Immature natural killer cell (primary cell): ENCODE results near the gene PFDN1. TPM values are rescaled to one million over a fixed set of nuclear protein-coding genes. Genes with fewer than 3 reads are reported as not detected.

Experiments used
- DNase-seq, 3 donors: peaks; one replicate each; pipeline ENCODE4 v3.0.0; 2022; ENCODE audit warnings: mixed read lengths in 1 of 3
- H3K27ac Mint-ChIP-seq, 6 donors: one replicate each; pipeline ENCODE4 v1.8.0; 2020; ENCODE audit warnings: mixed read lengths in 6 of 6, mild to moderate bottlenecking in 5 of 6, inconsistent platforms in 4 of 6, moderate library complexity in 3 of 6
- H3K27me3 Mint-ChIP-seq, 3 donors: one replicate each; pipeline ENCODE4 v1.8.0; 2020 to 2021; ENCODE audit warnings: low read depth in 3 of 3, mild to moderate bottlenecking in 3 of 3, mixed read lengths in 3 of 3, moderate library complexity in 3 of 3, inconsistent platforms in 1 of 3
- H3K36me3 Mint-ChIP-seq, 3 donors: one replicate each; pipeline ENCODE4 v1.8.0; 2020; ENCODE audit warnings: mixed read lengths in 3 of 3, inconsistent platforms in 2 of 3, mild to moderate bottlenecking in 2 of 3
- H3K4me1 Mint-ChIP-seq, 2 donors: one replicate each; pipeline ENCODE4 v1.8.0; 2020; ENCODE audit warnings: inconsistent platforms in 2 of 2, mild to moderate bottlenecking in 2 of 2, mixed read lengths in 2 of 2, moderate library complexity in 1 of 2
- H3K4me3 Mint-ChIP-seq, 5 donors: one replicate each; pipeline ENCODE4 v1.8.0; 2020; ENCODE audit warnings: mild to moderate bottlenecking in 5 of 5, mixed read lengths in 5 of 5, inconsistent platforms in 3 of 5, moderate library complexity in 3 of 5
- H3K9me3 Mint-ChIP-seq, 6 donors: one replicate each; pipeline ENCODE4 v1.8.0; 2020; ENCODE audit warnings: mild to moderate bottlenecking in 6 of 6, mixed read lengths in 6 of 6, inconsistent platforms in 4 of 6, moderate library complexity in 3 of 6
- polyA plus RNA-seq, 3 donors: library from polyadenylated mRNA; unstranded; fragments of 300-500 nt; fragmentation: Illumina TruSeq; gene quantifications; one replicate each; pipeline ENCODE4 v1.2.3, GENCODE V29; 2021

The PFDN1 gene
- polyA plus RNA-seq, 3 donors from 2014 or later: 114 to 225 (median 150) TPM

GRCh38 chr5:140273401-140273877 is 29.5 kb downstream of the PFDN1 start:
- Mint-ChIP-seq H3K27me3 (peaks cover 0 to under 1% (median 0%) of the 10 kb centered on the region in 3 donors), H3K4me3 (no peak overlapping the region), H3K27ac (peak overlapping the region in 1 of 6 donors; percentile 34), H3K36me3 (peaks cover 7 to 27% (median 11%) of the 10 kb centered on the region in 3 donors), H3K9me3 (no peaks in the 10 kb centered on the region), H3K4me1 (peaks cover 9 to 15% of the 10 kb centered on the region in 2 donors)
- DNase-seq: no peak

- Mint-ChIP-seq H3K27me3 (peaks cover 0 to 2% (median 1%) of the 10 kb centered on the region in 3 donors), H3K4me1 (peaks cover 22 to 37% of the 10 kb centered on the region in 2 donors), H3K27ac (no peak overlapping the region), H3K9me3 (no peaks in the 10 kb centered on the region), H3K36me3 (peaks cover 0 to 11% (median 0%) of the 10 kb centered on the region in 3 donors), H3K4me3 (no peak overlapping the region)
- DNase-seq: no peak
These were observed 32.9 kb downstream of the PFDN1 start for GRCh38 chr5:140270008-140270407.

- Mint-ChIP-seq H3K27me3 (peaks cover 0 to 3% (median 1%) of the 10 kb centered on the region in 3 donors), H3K36me3 (peaks cover 0 to 7% (median 0%) of the 10 kb centered on the region in 3 donors), H3K4me1 (peaks cover 12 to 31% of the 10 kb centered on the region in 2 donors), H3K27ac (peak overlapping the region in 1 of 6 donors; percentile 20), H3K4me3 (no peak overlapping the region), H3K9me3 (no peaks in the 10 kb centered on the region)
- DNase-seq: no peak
These were observed 35.3 kb downstream of the PFDN1 start for GRCh38 chr5:140267559-140268018.

- Mint-ChIP-seq H3K27me3 (peaks cover 0 to 3% (median 1%) of the 10 kb centered on the region in 3 donors), H3K36me3 (peaks cover 0 to 7% (median 0%) of the 10 kb centered on the region in 3 donors), H3K4me1 (peaks cover 12 to 31% of the 10 kb centered on the region in 2 donors), H3K9me3 (no peaks in the 10 kb centered on the region), H3K4me3 (no peak overlapping the region), H3K27ac (peak overlapping the region in 2 of 6 donors; percentile 17 to 20)
- DNase-seq: no peak
These were observed 35.7 kb downstream of the PFDN1 start for GRCh38 chr5:140267201-140267540.

GRCh38 chr5:140266471-140267200 is 36.3 kb downstream of the PFDN1 start:
- DNase-seq: no peak
- Mint-ChIP-seq H3K9me3 (no peaks in the 10 kb centered on the region), H3K27ac (no peak overlapping the region), H3K4me1 (peaks cover 14 to 33% of the 10 kb centered on the region in 2 donors), H3K27me3 (peaks cover 0 to 3% (median 1%) of the 10 kb centered on the region in 3 donors), H3K4me3 (no peak overlapping the region), H3K36me3 (peaks cover 0 to 7% (median 0%) of the 10 kb centered on the region in 3 donors)

- Mint-ChIP-seq H3K9me3 (no peaks in the 10 kb centered on the region), H3K4me1 (peaks cover 18 to 40% of the 10 kb centered on the region in 2 donors), H3K36me3 (peaks cover 0 to 7% (median 0%) of the 10 kb centered on the region in 3 donors), H3K27ac (peak overlapping the region in 1 of 6 donors; percentile 17), H3K27me3 (peaks cover 0 to 3% (median 1%) of the 10 kb centered on the region in 3 donors), H3K4me3 (no peak overlapping the region)
- no peak for DNase-seq
These were observed 37.1 kb downstream of the PFDN1 start for GRCh38 chr5:140265845-140266244.

GRCh38 chr5:140262839-140263238 is 40.1 kb downstream of the PFDN1 start:
- peaks cover 0 to 1% (median 1%) of the 10 kb centered on the region in 3 donors for H3K27me3 Mint-ChIP-seq
- peak overlapping the region in 1 of 6 donors; percentile 7 for H3K27ac Mint-ChIP-seq
- no peak overlapping the region for H3K4me3 Mint-ChIP-seq
- peaks cover 10 to 19% (median 18%) of the 10 kb centered on the region in 3 donors for H3K36me3 Mint-ChIP-seq
- peaks cover 30 to 64% of the 10 kb centered on the region in 2 donors for H3K4me1 Mint-ChIP-seq
- DNase-seq: no peak
- H3K9me3 Mint-ChIP-seq: no peaks in the 10 kb centered on the region

- Mint-ChIP-seq H3K4me1 (peaks cover 30 to 62% of the 10 kb centered on the region in 2 donors), H3K9me3 (no peaks in the 10 kb centered on the region), H3K4me3 (no peak overlapping the region), H3K27me3 (peaks cover 0 to 1% (median 1%) of the 10 kb centered on the region in 3 donors), H3K36me3 (peaks cover 15 to 23% (median 20%) of the 10 kb centered on the region in 3 donors), H3K27ac (no peak overlapping the region)
- no peak for DNase-seq
These were observed 40.7 kb downstream of the PFDN1 start for GRCh38 chr5:140262221-140262620.

- DNase-seq: no peak
- H3K4me3 Mint-ChIP-seq: no peak overlapping the region
- peaks cover 0 to 1% (median 1%) of the 10 kb centered on the region in 3 donors for H3K27me3 Mint-ChIP-seq
- H3K27ac Mint-ChIP-seq: peak overlapping the region in 2 of 6 donors; percentile 43 to 60
- H3K9me3 Mint-ChIP-seq: no peaks in the 10 kb centered on the region
- peaks cover 29 to 55% of the 10 kb centered on the region in 2 donors for H3K4me1 Mint-ChIP-seq
- peaks cover 15 to 23% (median 20%) of the 10 kb centered on the region in 3 donors for H3K36me3 Mint-ChIP-seq
These were observed 41.3 kb downstream of the PFDN1 start for GRCh38 chr5:140261403-140262171.

GRCh38 chr5:140260089-140260656 is 42.7 kb downstream of the PFDN1 start:
- H3K27ac Mint-ChIP-seq: no peak overlapping the region
- peaks cover 15 to 23% (median 20%) of the 10 kb centered on the region in 3 donors for H3K36me3 Mint-ChIP-seq
- DNase-seq: no peak
- H3K9me3 Mint-ChIP-seq: no peaks in the 10 kb centered on the region
- peaks cover 0 to 1% (median 0%) of the 10 kb centered on the region in 3 donors for H3K27me3 Mint-ChIP-seq
- peaks cover 18 to 42% of the 10 kb centered on the region in 2 donors for H3K4me1 Mint-ChIP-seq
- H3K4me3 Mint-ChIP-seq: no peak overlapping the region

GRCh38 chr5:140259500-140259899 is 43.4 kb downstream of the PFDN1 start:
- peaks cover 0 to 1% (median 0%) of the 10 kb centered on the region in 3 donors for H3K27me3 Mint-ChIP-seq
- peaks cover 15 to 23% (median 20%) of the 10 kb centered on the region in 3 donors for H3K36me3 Mint-ChIP-seq
- peak overlapping the region in 3 of 6 donors; percentile 6 to 13 (median 11) for H3K27ac Mint-ChIP-seq
- peaks cover 17 to 39% of the 10 kb centered on the region in 2 donors for H3K4me1 Mint-ChIP-seq
- no peaks in the 10 kb centered on the region for H3K9me3 Mint-ChIP-seq
- no peak for DNase-seq
- no peak overlapping the region for H3K4me3 Mint-ChIP-seq

- Mint-ChIP-seq H3K27me3 (peaks cover 0 to 1% (median 0%) of the 10 kb centered on the region in 3 donors), H3K4me1 (peaks cover 18 to 39% of the 10 kb centered on the region in 2 donors), H3K36me3 (peaks cover 15 to 23% (median 20%) of the 10 kb centered on the region in 3 donors), H3K9me3 (no peaks in the 10 kb centered on the region), H3K27ac (peak overlapping the region in 3 of 6 donors; percentile 25 to 29 (median 29)), H3K4me3 (no peak overlapping the region)
- no peak for DNase-seq
These were observed 44.0 kb downstream of the PFDN1 start for GRCh38 chr5:140258873-140259272.

- Mint-ChIP-seq H3K36me3 (peaks cover 15 to 23% (median 20%) of the 10 kb centered on the region in 3 donors), H3K4me3 (no peak overlapping the region), H3K27me3 (peaks cover 0 to 1% (median 0%) of the 10 kb centered on the region in 3 donors), H3K4me1 (peaks cover 19 to 39% of the 10 kb centered on the region in 2 donors), H3K9me3 (no peaks in the 10 kb centered on the region), H3K27ac (peak overlapping the region in 1 of 6 donors; percentile 18)
- no peak for DNase-seq
These were observed 44.9 kb downstream of the PFDN1 start for GRCh38 chr5:140258016-140258415.
